ENCODE data around the gene INSIG1.

Gene INSIG1

GRCh38 chr7:155267023-155267422, 30.7 kb upstream of the INSIG1 start:
- DNase-seq, result no peak

- DNase-seq, result no peak
Measured at GRCh38 chr7:155267436-155267835, 30.2 kb upstream of the INSIG1 start.

DNA sequence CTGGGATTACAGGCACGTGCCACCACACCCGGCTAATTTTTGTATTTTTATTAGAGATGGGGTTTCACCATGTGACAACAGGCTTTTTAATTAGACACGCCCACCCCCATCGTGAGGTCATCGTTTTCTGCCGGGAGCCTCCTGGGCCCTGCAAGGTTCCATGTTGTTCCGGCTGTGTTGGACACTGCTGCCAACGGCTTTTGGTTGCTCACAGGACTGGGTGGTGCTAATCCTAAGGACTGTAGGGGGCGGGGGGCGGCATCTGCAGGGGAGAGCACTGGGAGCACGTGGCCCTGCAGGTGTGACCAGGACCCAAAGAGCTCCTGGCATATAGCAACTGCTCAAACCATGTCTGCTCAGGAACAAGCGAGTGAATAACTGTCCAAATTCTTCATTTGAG, 29.5 kb upstream of the INSIG1 start:
- DNase-seq, result no peak

- DNase-seq, result no peak
Measured at GRCh38 chr7:155268921-155269650, 28.6 kb upstream of the INSIG1 start.

DNA sequence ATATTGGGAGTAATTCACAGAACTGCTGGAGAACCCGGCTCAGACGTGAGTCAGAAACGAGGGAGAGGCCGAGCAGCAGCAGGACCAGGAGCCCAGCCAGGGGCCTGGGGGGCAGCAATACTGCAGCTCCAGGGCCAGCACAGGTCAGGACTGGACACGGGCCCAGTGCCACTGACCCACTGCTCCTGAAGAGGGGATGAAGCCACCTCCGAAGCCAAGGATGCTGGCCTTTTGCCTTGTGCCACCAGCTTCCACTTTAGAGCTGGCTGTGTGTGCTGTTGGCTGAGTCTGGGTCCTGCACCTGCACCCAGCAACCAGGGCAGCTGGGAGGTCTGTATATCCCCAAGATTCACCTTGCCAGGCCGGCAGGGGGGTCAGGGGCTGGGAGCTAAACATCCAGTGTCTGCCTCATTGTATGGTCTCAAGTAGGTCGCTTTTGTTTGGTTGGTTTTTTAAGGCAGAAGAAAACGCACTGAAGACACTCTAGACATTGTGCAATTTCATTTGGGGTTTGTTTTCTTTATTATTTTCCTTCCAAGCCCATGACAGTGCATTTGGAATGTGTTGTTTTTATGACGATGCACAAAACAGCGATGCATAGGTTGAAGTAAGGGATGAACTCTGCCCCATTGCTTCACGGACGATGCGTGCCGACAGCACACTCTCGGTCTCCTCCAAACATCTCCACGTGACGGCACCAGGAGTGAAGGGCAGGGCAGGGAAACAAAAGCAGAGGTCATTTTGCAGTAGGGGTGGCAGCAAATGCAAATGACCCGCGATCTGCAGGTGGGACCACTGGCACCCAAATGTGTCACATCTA, 27.7 kb upstream of the INSIG1 start:
- DNase-seq, result no peak

- DNase-seq, result no peak
Measured at GRCh38 chr7:155270861-155271260, 26.8 kb upstream of the INSIG1 start.

DNA sequence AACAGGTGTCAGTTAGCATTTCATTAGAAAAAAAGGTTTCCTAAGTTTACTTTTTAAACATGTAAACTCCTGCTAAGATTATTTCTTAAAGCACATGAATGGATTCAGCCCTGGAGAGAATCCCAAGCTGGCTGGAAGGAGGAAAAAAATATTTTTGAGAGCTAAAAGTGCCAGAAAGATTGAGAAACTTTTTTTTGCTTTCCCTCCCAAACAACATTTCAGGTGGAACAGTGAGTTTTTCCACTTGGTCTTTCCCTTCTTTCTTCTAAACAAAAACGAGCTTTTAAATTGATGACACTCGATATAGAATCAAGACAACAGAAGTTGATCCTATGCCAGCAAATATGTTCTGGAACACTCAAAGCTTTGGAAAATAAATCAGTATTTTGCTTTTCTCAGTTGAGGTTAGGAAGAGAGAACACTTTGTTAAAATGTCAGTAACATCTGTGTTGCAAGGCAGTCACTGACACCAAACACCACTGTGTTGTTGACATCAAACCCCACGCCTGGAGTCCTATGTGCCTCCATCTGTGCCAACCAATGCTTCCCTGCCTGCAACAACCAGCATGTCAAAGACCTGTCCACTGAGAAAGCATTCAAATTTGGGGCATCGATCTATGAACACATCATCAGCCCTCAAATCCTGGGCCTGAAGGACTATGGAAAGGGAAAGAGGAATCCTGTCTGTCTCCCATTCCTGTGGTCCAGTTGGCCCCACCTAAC, 22.9 kb upstream of the INSIG1 start:
- DNase-seq, result no peak

DNA sequence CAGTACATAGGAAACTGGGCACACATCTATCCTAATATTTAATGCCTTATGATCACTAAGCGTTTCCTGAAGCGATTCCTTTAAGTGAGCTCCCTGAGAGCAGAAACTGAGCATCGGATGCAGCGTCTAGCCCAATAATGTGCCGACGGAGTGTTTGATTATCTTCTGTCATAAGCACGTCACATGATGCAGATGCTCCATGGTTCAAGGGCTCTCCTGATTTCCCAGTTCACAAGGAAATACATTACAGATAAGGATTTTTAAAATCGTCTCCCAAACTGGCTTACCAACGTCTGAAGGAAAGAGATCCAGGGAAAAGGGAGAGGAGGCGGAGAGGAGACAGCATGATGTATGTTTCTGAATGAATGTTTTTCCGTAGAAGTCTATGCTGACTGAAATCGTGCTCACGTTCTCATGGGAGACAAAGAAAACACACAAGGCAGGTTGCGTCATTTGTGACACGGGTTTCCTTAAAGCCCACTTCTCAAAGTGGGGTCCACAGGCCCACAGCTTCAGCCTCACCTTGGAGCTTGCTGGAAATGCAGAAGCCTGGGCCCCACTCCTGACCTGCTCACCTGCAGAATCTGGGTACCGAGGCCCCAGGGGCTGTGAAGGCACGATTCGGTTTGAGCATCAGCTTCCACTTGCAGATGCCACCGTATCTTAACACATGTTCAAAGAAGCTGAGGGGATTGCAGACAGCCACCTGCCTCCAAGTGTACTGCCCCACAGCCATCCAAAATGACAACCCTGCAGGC, 21.5 kb upstream of the INSIG1 start:
- no peak for DNase-seq

GRCh38 chr7:155276800-155277375, 20.8 kb upstream of the INSIG1 start:
- no peak for DNase-seq

DNA sequence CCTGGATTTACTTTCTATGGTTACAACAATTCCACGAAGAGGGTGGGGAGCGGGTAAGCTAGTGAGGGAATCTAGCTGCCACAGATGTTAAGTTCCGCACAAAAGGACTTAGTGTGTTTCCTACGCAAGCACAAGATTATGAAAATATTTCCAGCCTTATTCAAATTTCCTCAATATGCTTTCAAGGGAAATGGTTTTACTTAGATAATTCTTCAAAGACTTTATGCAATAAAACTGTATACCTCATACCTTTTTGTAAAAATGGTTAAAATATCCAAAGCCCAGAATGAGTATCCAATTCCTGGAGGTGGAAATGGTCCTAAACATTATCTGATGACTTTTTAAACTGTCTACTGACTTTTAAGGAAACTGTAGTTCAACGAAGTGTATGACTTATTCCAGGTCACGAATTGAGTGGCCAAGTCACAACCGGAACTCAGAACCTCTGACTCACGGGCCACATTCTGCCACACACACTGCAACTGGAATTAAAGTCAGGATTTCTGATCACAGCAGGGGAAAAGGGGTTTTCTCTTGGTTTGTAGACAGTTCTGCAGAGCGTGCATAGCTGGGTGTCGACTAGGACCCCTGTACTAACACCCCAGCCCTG, 20.2 kb upstream of the INSIG1 start:
- no peak for DNase-seq

DNA sequence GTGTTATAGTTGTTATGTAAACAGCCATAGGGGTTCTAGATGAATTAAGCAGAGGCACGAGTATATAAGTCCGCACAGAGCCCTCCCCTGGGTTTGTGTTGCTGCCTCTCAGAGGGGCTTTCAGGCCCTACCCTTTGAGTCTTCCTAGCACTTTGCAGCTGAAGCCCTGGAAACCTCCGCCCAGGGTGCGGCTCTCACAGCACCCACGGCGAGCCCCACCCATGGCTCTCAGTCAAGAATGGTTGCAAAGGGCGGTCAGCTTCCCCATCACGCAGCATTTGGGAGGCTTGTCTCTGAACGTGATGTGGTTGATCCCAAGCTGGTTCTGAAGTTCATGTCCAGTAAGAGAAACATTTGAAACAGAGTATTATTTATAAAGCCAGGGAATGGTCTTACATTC, 18.8 kb upstream of the INSIG1 start:
- no peak for DNase-seq

DNA sequence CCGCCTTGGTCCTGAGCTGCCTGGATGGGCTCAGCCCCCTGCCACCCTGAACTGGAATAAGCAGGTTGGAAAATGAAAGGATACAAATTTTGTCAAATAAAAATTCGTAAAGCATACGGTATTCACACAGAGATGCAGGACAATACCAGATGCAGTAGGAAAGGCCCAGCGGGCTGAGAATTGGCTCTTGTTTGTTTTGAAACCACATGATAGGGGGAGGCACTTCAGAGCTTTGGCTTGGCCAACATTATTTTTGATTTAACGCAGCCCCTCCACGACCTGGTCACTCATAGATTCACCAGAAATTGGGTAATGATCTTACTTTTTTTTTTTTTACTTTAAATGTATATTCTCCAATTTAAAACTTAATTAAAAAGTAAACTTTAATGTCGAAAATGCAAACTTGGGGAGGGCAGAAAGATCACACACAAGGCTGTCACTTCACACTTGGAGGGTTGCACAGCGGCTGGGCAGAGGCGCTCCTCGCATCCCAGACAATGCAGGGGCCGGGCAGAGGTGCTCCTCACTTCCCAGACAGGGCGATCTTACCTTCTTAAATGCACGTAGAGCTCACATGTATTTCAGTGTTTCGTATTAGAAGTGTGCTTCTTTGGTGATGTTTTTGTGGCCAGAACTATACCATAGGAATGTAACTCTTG, 17.8 kb upstream of the INSIG1 start:
- DNase-seq, result no peak

DNA sequence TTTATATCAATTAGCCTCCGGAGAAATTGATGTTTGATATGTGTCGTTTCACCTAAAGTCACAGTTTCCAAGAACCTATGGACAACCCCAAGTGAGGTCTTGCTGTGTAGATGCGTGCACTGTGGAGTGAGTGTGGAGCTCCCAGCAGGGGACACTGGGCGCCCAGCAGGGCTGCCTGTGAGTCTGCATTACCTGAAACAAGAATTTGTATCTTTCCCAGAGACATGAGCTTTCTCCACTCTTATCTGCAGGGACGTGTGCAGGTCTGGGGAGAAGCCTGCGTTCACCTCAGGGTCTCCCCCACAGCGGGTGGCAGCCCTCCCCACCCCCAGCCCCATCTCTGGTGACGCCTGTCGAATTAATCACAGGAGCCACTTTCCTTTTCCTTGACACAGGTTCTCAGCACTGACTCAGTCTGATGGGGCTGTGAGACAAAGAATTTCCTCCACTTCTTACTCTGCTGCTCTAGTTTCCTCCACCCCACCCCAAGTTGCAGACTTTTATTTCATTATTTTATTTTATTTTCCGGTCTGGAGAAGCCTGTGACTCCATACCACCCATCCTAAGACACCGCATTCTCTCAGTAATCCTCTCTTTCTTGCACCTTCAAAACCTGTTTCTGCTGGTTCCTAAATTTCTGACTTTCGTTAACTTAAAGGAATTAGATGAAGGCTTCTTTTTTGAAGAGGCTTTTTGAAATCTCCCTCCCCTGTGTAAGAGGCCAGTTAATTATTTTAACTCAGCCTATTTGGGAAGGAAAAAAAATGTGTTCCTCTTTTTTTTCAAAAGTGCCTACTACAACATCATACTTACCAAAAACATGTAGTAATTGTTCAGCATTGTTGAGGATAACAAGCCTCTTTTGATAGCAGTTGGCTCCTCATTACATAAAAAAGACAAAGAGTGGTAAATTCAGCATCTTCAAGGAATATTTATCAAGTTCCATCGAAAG, 17.0 kb upstream of the INSIG1 start:
- DNase-seq, result no peak

DNA sequence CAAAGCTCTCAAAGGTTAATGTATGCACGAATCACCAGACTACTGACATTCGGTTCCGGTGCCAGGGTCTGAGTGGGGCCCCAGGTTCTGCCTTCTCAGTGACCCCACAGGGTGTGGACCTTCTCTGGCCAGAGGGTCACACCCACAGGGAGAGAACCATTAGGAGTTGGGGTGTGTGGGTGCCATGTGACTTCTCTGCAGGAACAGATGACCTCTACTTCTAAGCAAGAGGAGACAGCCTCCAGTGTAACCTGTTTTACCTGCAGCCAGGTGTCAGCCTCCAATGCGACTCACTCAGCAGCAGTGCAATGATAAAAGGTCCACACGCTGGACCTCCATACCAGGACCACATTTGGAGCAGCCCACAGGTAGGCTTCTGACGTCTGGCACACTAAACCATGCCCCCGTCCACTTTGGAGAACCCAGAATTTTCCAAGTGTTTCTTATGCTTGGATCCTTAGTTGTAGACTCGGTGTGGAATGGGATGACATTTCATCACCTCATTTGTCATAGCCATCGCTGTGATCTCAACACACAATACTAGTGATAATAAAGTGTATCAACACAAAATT, 16.2 kb upstream of the INSIG1 start:
- no peak for DNase-seq

DNA sequence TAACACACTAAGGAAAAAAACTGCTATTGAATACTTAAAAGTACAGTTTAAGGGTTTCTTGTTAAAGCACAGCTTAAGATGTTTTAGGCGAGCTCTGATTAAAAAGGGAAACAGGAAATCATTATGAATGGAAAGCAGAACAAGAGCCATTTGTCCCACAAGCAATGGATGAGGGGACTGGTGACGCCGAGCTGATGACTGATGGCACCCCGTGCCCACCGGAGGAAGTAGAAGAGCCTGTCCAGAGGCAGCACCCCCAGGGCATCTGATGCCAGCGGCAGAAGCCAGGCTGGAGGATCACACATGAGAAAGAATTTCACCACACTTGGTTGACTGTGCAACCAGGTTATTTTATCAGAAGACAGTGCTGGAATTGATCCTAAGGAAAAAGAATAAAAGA, 15.0 kb upstream of the INSIG1 start:
- DNase-seq, result no peak

DNA sequence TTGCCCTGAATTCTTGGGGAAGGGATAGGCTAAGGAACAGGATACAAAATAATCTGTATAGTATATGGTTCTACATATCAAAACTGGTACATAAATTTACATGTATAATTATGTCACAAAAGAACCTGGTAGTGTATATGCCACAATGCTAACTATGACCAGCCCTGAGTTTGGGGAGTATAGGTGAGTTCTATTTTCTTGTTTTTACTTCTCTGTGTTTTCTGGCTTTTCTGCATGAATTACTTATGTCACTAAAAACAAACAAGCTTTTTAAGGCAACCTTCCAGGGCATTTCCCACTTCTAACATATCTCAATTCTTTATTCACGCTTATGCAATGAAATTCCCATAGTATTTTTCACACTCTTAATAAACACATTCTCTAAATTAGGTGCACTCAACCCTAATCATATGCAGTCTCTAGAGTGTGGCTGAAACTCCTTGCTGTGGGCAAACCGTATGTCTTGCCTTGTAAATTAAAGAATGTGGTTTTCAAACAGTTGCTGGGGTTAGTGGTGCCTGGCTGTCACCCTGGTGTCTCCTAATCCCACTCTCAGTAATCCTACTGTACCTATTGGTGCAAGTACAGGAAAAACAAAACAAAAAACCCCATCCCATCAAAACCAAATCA, 14.0 kb upstream of the INSIG1 start:
- no peak for DNase-seq

- no peak for DNase-seq
Measured at GRCh38 chr7:155284496-155285274, 13.0 kb upstream of the INSIG1 start.

- no peak for DNase-seq
Measured at GRCh38 chr7:155285423-155285822, 12.3 kb upstream of the INSIG1 start.

DNA sequence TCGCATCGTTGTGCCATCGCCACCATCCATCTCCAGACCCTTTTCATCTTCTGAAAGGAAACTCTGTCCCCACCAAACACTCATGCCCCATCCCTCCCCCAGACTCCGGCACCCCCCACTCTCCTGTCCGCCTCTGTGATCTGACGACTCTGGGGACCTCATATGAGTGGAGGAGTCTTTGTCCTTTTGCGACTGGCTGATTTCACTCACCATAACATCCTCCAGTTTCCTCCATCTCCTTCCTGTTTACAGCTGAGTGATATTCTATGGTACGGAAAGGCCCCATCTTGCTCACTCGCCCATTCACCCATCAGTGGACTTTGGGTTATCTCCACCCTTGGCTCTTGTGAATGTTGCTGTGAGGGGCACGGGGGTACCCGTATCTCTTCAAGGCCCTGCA, 11.8 kb upstream of the INSIG1 start:
- DNase-seq, result no peak

Data from CD4-positive, alpha-beta T cell treated with Interleukin-10 for 1 hour (primary cell).